HUES6 (cell line): ENCODE results near the gene KCND2.

Experiments used
- H3K27ac ChIP-seq: 2 replicates; pipeline ENCODE4 v1.7.0; 2013; ENCODE audit warnings: low read depth, mild to moderate bottlenecking, low read length, inconsistent platforms
- H3K27me3 ChIP-seq: 2 replicates; pipeline ENCODE4 v1.6.1; 2013; ENCODE audit warnings: low read length; ENCODE audit not compliant: control insufficient read depth, insufficient read depth
- H3K36me3 ChIP-seq: 2 replicates; pipeline ENCODE4 v1.6.1; 2013; ENCODE audit warnings: low read length; ENCODE audit not compliant: control insufficient read depth, insufficient read depth
- H3K4me1 ChIP-seq: 2 replicates; pipeline ENCODE4 v1.6.1; 2013; ENCODE audit warnings: low read length; ENCODE audit not compliant: control insufficient read depth, insufficient read depth
- H3K4me3 ChIP-seq: 2 replicates; pipeline ENCODE4 v1.5.1; 2013; ENCODE audit warnings: low read depth, low read length
- H3K9ac ChIP-seq: one replicate; pipeline ENCODE4 v1.6.1; 2013; ENCODE audit warnings: mild to moderate bottlenecking, low read length
- H3K9me3 ChIP-seq: 2 replicates; pipeline ENCODE4 v1.6.1; 2013; ENCODE audit warnings: low read depth, low read length; ENCODE audit not compliant: control insufficient read depth, insufficient read depth

Gene KCND2

DNA sequence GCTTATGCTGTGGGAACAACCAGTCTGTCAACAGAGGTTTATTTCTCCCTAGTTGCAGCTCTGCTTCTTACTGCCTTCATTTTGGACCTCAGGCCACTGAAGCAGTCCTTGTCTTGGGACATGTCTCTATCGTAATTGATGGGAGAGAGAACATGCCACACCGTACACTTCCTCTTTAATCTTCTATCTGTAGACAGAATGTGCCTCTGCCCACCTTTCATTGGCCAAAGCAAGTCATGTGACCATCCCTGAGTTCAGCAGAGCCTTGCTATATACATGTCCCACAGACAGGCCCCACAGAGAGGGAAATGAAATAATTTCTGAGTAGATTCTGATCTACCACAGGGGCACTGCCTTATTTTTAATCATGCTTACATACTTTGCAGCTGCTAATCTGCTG is 98.0 kb downstream of the KCND2 start:
- H3K27ac ChIP-seq: no peak overlapping the region

DNA sequence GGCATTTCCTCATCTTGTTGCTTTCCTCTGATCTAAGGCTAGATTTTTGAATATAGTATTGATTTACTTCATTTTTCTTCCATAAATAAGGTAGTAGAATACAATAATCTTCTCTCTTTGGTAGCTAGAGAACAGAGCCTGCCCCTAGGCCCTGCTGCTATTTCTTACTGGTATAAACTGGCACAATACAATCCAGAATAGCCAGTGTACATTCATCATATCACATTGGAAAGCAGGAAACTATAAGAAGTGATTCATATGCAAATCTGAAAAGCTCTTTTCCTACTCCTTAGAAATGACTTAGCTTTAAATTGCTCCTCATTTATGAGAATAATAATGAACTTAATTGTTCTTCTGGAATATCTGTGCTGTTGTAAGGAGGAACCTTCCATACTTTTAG is 100.2 kb downstream of the KCND2 start:
- Histone ChIP-seq H3K9ac (no peak overlapping the region), H3K36me3 (no peaks in the 10 kb centered on the region), H3K9me3 (no peaks in the 10 kb centered on the region), H3K4me3 (no peak overlapping the region), H3K4me1 (no peaks in the 10 kb centered on the region), H3K27me3 (no peaks in the 10 kb centered on the region), H3K27ac (no peak overlapping the region)

More for the DNA sequence above, 98.0 kb downstream of the KCND2 start:
- H3K36me3 ChIP-seq: no peaks in the 10 kb centered on the region
- H3K27me3 ChIP-seq: no peaks in the 10 kb centered on the region
- H3K9me3 ChIP-seq: no peaks in the 10 kb centered on the region
- H3K9ac ChIP-seq: no peak overlapping the region
- no peaks in the 10 kb centered on the region for H3K4me1 ChIP-seq
- H3K4me3 ChIP-seq: no peak overlapping the region

DNA sequence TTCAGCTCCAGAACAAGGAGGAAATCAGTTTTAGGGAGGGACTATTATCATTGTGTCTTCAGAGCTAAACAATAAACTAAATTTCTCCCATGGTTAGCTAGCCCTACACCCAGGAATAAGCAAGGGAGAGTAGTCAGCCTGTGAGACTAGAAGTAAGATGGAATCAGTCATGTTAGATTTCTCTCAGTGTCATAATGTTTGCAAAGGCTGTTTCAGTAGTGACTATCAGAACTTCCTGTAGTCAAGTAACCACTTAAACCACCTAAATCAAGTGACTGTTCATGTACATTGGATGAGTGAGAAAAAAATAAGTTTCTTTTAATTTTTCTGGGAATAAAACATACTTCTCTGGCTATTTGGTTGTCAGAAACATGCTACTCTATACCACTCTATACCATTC is 121.6 kb downstream of the KCND2 start:
- Histone ChIP-seq H3K4me3 (no peak overlapping the region), H3K4me1 (0 out of 2 replicates have a peak, but pooled peaks cover 3% of the 10 kb centered on the region), H3K36me3 (no peaks in the 10 kb centered on the region), H3K9ac (no peak overlapping the region), H3K9me3 (no peaks in the 10 kb centered on the region), H3K27ac (no peak overlapping the region), H3K27me3 (no peaks in the 10 kb centered on the region)

DNA sequence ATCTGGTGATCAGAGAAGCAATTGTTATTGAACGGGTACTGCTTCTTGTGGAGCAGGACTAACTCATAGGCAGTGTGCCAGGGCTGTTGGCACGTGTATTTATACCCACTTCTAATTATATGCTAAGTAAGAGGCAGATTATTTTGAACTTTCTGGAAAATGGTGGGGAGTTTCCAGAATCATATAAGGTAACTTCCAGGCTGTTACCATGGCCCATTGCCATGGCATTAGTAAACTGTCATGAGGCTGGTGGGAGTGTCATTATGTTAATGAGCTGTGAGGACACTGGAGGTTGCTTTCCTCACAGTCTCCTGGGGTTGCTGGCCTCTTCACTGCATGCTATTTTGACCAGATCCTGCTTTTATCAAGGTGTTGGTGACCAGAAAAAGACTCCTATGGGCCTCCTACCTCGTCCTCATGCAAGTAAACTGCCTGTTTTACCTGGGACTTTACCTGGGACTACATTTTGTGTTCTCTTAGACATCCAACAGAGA is 122.6 kb downstream of the KCND2 start:
- no peaks in the 10 kb centered on the region for H3K9me3 ChIP-seq
- H3K9ac ChIP-seq: no peak overlapping the region
- H3K36me3 ChIP-seq: no peaks in the 10 kb centered on the region
- H3K27me3 ChIP-seq: no peaks in the 10 kb centered on the region
- 0 out of 2 replicates have a peak, but pooled peaks cover 3% of the 10 kb centered on the region for H3K4me1 ChIP-seq
- H3K4me3 ChIP-seq: no peak overlapping the region
- no peak overlapping the region for H3K27ac ChIP-seq

DNA sequence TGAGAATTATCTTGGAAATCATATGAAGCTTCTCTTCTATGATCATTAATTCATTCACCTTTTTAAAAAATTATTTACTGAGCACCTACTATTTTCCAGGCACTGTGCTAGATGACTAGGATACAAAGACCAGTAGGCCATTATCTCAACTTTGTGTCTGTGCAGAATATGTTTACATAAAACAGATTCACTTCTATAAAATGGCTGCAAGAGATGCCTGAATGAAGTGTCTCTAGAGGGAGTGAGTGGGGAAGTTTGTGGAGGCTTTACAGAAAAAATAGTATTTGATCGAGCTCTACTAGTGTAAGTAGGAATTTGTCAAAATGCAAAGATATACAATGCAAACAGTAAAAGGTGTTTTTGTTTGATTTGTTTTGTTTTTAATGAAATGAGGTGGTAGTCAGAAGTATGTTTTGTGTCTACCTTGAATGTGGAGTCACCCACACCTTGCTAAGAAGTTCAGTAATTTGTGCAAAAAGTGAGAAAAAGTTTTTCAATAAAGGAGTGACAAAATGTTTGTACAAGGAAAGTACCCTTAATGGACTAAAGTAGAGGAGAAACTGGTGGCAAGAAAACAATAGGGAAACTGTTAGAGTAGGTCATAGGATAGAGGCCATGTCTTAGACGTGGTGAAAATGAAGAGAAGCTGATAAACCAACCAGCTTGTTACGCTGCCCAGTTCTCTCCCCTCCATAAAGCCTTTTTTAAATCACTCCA is 125.5 kb downstream of the KCND2 start:
- Histone ChIP-seq H3K9ac (no peak overlapping the region), H3K27me3 (no peaks in the 10 kb centered on the region), H3K4me3 (no peak overlapping the region)

DNA sequence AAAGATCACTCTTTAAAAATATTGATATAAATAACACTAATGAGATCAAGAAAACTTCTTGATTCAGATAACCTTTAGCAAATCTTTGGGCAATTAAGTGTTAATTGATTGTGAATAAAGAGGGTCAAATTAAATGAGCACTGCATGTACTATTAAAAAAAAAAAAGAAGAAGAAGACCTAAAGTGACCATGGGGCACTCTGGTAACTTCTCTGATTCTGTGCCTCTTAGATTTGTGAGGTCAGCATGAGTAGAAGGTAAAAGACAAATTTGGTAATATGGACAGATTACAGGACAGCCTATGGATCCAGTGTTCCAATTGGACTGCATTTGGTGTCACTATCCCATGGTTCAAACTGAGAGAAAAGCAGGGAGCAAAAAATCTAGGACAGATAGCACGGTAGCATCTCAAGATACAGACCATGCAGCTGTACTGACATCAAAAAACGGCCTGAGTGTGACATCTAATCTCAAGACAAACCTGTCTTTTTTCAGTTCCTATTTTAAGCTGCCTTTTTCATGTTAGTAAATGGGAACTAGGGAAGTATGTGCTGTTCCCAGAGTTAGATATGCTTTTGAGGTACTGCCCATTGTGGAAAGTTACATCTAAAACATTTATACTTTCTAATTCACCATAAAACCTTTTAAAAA is 128.0 kb downstream of the KCND2 start:
- Histone ChIP-seq H3K4me1 (peaks cover 7% of the 10 kb centered on the region), H3K9me3 (no peaks in the 10 kb centered on the region), H3K9ac (no peak overlapping the region), H3K27me3 (no peaks in the 10 kb centered on the region), H3K27ac (no peak overlapping the region), H3K4me3 (no peak overlapping the region), H3K36me3 (no peaks in the 10 kb centered on the region)

More for the DNA sequence above, 125.5 kb downstream of the KCND2 start:
- peaks cover 9% of the 10 kb centered on the region for H3K4me1 ChIP-seq
- no peak overlapping the region for H3K27ac ChIP-seq
- H3K36me3 ChIP-seq: no peaks in the 10 kb centered on the region
- no peaks in the 10 kb centered on the region for H3K9me3 ChIP-seq

DNA sequence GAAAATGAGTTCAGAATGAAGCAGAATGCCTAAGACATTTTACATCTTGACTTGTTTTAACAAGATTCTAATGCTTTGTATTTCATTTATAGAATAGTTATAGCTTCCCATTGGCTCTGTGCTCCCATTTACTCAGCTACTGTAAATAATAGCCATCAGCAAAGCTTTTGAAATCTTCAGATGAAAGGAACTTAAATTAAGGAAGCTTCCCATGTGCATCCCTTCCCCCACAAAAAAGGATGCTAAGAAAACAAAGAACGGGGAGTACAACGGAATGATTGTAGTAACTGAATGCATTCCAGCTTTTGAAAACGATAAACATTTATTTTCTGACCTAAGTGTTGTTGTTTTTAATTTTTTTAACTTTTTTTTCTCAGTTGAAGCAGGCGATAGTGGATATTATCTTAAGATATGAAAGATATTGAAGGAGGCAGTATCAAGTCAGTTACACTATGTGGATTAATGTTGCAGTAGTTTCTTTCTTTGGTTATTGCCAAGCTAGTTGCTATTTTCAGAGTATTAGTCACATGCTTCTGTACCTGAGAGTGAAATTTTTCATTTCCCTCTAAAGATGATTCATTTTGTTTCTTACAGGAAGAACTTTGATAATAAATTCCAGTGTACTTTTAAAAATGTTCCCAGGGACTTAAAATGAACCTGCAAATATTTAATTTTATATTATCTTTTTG is 129.2 kb downstream of the KCND2 start:
- H3K4me1 ChIP-seq: peaks cover 7% of the 10 kb centered on the region
- no peak overlapping the region for H3K9ac ChIP-seq
- no peaks in the 10 kb centered on the region for H3K9me3 ChIP-seq
- H3K27ac ChIP-seq: no peak overlapping the region
- H3K27me3 ChIP-seq: no peaks in the 10 kb centered on the region
- H3K36me3 ChIP-seq: no peaks in the 10 kb centered on the region
- no peak overlapping the region for H3K4me3 ChIP-seq

DNA sequence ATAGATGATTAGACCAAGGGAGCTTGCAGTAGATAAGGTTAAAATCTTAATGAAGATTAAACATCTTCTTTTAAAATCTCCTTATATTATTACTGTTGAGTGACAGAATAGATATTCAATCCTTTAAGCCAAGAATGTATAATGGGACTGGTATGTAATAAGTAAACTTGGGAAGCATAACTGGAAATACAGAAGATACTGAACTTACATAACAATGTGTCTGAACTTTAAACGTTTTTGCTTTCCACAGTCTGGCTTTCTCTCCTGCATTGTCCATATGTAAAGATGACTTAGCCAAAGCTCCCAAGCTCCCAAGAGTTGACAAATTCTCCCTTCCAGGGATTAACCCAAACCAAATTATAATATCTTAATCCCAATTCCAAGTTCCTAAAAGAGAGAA is 129.8 kb downstream of the KCND2 start:
- H3K4me1 ChIP-seq: peaks cover 7% of the 10 kb centered on the region
- H3K36me3 ChIP-seq: no peaks in the 10 kb centered on the region
- no peak overlapping the region for H3K4me3 ChIP-seq
- no peak overlapping the region for H3K27ac ChIP-seq
- H3K9ac ChIP-seq: no peak overlapping the region
- H3K27me3 ChIP-seq: no peaks in the 10 kb centered on the region
- no peaks in the 10 kb centered on the region for H3K9me3 ChIP-seq

DNA sequence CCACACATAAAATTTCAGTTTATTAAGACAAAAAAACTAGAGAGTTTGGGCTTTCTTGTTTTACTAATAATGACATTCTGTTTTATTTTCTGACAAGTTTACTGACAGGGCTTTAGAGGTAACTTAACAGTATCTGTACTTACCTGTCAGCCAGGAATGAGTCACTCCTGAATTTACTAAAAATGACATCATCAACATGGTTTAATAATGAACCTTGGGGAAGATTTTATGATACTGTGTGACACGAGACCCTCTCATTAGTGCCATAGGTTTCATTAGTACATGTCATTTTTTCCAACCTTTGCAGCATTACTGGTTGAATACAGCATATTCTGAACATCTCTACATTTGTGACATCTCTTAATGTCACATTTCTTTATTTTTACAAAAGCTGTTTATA is 131.1 kb downstream of the KCND2 start:
- Histone ChIP-seq H3K27me3 (no peaks in the 10 kb centered on the region), H3K4me1 (peaks cover 7% of the 10 kb centered on the region), H3K36me3 (no peaks in the 10 kb centered on the region), H3K4me3 (no peak overlapping the region), H3K27ac (no peak overlapping the region), H3K9ac (no peak overlapping the region), H3K9me3 (no peaks in the 10 kb centered on the region)

DNA sequence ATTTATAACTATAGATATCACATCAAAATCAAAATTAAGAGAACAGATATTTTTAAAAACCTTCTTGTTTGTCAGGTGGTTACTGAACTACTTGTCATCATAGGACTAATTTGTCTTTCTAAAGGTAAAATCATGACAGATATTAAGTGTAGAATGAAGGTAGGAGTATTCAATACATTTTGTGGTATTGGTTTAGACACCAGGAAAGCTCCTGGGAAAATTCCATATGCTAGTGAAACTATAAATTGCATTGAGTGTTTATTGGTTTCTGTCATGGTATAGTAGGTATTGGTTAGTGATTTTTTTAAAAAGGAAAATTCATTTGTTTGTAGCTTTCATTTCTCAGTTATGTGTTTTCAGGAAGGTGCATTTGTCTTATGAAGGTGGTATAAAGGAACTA is 132.7 kb downstream of the KCND2 start:
- Histone ChIP-seq H3K36me3 (no peaks in the 10 kb centered on the region), H3K9me3 (no peaks in the 10 kb centered on the region), H3K9ac (no peak overlapping the region), H3K27me3 (no peaks in the 10 kb centered on the region), H3K4me1 (peaks cover 7% of the 10 kb centered on the region), H3K27ac (no peak overlapping the region), H3K4me3 (no peak overlapping the region)

DNA sequence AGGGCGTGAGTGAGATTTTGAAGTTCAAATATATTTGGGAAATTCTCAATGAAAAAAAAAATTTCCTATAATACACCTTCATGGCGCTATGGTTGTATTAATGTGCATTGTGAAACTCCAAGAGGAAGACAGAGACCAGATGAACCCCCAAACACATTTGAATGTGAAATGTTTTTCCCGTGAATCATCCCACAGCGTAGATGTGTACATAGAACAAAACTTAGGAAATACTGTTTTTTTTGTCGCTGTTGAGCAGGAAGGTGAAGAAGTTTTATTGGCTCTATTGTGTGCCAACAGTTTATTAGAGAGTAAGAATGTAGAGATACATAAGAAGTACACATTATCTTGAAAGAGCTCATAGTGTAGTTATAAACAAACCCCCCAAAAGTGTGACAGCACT is 134.0 kb downstream of the KCND2 start:
- peaks cover 4% of the 10 kb centered on the region for H3K4me1 ChIP-seq
- no peaks in the 10 kb centered on the region for H3K27me3 ChIP-seq
- no peaks in the 10 kb centered on the region for H3K9me3 ChIP-seq

More for the DNA sequence above, 134.0 kb downstream of the KCND2 start:
- no peak overlapping the region for H3K4me3 ChIP-seq
- H3K36me3 ChIP-seq: no peaks in the 10 kb centered on the region
- H3K9ac ChIP-seq: no peak overlapping the region
- H3K27ac ChIP-seq: no peak overlapping the region
